Measurements from ENCODE around the gene WDR33. TPM values are rescaled to one million over a fixed set of nuclear protein-coding genes. Genes with fewer than 3 reads are reported as not detected.

WDR33 gene
- total RNA-seq, 1 donor from 2014 or later: 81.0 TPM

DNA sequence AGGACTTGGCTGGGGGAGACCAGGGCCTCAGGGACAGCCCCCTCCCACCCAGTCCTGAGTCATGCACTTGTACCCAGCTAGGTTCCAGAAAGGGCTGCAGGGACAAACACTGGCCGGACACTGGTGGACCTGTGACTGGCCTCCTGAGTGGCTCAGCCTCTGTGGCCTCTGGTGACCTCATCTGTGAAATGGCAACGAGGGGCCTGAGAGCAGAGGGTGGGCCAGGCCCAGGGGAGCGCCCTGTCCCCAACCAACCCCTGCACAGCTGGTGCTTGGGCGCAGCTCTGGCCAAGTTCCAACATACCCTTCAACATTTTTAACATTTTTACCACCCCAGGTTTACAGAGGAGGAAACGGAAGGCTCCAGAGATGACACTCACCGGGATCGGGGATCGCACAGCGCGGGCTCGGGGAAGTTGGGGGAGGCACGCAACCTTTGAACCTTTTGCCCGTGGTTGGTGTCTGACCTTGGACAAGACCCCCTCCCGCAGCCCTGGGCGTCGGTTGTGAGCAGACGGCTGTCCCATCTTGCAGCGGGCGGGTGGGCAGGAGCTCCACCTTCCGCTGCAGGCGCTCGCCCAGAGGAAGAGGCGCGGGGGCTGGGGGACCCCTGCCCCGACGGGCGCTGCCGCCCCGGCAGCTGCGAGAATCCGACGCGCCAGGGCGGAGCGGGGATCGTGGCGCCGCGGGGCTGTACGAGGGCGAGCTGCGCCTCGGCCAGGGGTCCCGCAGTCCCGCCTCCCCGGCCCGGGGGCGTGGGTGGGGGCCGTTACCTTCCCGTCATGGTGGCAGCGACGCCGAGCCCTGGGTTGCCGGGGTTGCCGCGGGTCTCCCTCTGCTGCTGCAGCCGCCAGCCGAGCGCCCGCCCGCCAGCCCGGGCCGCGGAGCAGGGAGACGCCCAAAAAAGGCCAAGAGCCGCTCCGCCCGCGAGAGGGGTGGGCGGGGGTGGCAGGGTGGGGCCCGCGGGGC, 136.4 kb downstream of the WDR33 start:
- peaks cover 10% of the 10 kb centered on the region for H3K4me1 Mint-ChIP-seq (ENCODE audit: low read depth)
- no peak for DNase-seq (ENCODE audit: low spot score)
- no peaks in the 10 kb centered on the region for H3K9me3 Mint-ChIP-seq
- no peak overlapping the region for H3K27ac Mint-ChIP-seq
- intact Hi-C loops (cut with micrococcal nuclease): no loop called here
- no peaks in the 10 kb centered on the region for H3K36me3 Mint-ChIP-seq (ENCODE audit: low read depth)
- peaks cover 62% of the 10 kb centered on the region for H3K27me3 Mint-ChIP-seq (ENCODE audit: insufficient read depth)
- peak overlapping the region; percentile 72 for H3K4me3 Mint-ChIP-seq

DNA sequence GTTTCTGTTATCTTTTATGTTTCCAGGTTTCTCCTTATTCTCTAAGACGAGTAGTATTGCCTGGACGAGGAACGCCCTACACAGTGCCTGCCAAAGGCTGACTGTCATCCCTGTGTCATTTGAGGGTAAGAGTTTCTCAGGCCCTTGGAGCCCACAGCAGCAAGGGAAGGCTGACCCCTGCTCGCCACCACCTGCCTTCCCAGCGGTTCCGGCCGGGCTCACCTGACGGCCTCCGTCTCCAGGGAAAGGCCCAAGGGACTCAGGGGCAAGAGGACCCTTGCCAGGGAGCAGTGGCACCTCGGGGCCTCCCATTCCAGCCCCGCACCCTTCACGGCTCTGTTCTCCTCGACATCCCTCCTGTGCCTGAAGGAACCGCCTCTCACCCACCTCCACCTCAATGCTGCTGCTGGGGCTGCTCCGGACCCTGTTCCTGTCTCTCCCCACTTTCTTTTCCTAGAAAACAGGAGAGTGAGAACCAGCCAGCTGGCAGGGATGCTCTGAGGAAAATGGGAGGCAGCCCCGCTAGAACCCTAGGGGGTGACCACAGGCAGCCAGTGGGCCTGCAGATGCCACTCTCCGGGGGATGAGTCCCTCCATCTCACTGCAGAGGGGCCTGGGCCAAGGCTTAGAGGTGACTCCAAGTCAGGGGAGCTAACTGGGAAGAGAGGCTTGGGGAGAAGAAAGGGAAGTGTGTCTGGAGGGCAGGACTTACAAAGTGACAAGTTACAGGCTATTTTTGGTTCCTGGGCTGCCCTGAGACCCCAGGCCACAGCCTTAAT, 137.5 kb downstream of the WDR33 start:
- no peak for DNase-seq (ENCODE audit: low spot score)
- no peaks in the 10 kb centered on the region for H3K9me3 Mint-ChIP-seq
- H3K27ac Mint-ChIP-seq: no peak overlapping the region
- H3K27me3 Mint-ChIP-seq (ENCODE audit: insufficient read depth): peaks cover 64% of the 10 kb centered on the region
- intact Hi-C loops (cut with micrococcal nuclease): no loop called here
- H3K4me1 Mint-ChIP-seq (ENCODE audit: low read depth): peaks cover 10% of the 10 kb centered on the region
- H3K4me3 Mint-ChIP-seq: peak overlapping the region; percentile 31
- H3K36me3 Mint-ChIP-seq (ENCODE audit: low read depth): no peaks in the 10 kb centered on the region

DNA sequence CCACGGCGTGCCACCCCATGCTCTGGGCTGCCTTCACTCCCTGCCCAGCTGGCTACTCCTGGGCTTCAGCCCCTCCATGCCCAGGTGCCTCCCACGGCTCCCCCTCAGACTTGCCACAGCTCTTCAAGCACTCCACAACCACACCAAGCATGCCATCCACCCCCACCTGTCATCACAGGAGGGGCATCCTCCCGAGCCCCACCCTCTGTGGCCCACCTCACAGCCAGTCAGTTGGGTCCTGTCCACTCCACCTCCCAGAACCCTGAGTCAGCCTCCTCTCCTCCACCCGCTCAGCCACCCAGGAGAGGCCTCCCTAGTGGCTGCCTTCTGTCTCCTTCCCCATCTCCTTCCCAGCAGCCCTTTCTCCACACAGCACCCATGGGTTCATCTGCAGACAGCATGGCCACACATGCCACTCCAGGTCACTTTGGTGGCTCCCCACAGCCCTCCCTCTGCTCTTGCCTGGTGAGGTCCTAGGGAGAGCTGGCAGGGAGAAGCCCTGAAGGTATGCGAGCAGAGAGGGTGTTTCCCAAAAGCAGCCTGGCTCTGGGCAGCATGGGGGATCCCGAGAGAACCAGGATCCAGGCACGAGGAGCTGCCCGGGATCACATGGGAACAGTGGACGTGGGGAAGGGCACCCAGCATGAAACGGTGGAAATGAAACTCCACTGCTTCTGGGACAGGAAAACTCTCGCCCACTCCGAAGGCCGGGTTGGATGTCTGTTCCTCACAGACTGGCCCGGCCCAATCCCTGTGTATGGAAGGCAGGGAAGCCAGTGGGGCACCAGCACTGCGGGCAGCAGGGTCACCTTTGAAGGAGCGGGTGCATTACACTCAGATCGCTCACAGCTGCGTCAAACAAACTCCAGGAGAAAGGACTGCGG, 138.4 kb downstream of the WDR33 start:
- intact Hi-C loops (cut with micrococcal nuclease): no loop called here
- Mint-ChIP-seq H3K27me3 (ENCODE audit: insufficient read depth) (peaks cover 64% of the 10 kb centered on the region), H3K27ac (no peak overlapping the region)

DNA sequence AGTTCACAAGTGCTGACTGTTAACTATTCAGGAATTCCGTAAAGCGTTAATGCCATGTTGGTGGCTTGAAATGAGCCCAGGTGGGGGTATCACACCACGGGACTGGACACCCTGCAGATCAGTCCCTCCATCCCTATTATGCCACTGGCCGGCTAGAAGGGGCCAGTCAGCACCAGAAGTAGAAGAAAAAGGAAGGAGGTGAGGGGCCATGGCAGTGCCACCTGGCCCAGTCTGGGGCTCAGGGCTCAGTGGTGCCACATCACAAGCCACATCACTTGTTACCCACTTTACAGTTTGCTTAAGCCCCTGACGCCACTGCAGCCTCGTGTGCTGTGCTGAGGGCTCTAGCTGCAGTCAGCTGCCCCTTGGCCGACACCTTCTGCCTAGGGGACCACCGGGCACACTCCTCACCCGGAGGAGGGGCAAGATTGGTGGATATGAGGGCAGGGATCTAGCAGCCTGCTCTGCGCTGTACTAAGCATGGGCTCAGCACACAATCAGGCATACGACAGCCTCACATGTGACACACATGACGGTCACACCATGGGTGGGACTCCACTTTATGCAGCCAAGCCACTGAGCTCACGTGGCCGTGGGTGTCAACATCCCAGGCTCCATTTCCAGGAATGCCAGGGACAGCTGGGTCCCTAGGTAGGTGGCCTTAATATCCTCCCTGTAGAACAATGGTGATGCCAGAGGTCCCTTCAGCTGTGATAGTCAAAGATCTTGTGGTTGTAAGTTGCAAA, 139.2 kb downstream of the WDR33 start:
- Mint-ChIP-seq H3K9me3 (no peaks in the 10 kb centered on the region), H3K36me3 (ENCODE audit: low read depth) (no peaks in the 10 kb centered on the region), H3K27ac (no peak overlapping the region), H3K4me1 (ENCODE audit: low read depth) (peaks cover 10% of the 10 kb centered on the region), H3K27me3 (ENCODE audit: insufficient read depth) (peaks cover 61% of the 10 kb centered on the region), H3K4me3 (no peak overlapping the region)
- intact Hi-C loops (cut with micrococcal nuclease): no loop called here
- no peak for DNase-seq (ENCODE audit: low spot score)

More for the DNA sequence above, 138.4 kb downstream of the WDR33 start:
- no peaks in the 10 kb centered on the region for H3K9me3 Mint-ChIP-seq
- H3K4me1 Mint-ChIP-seq (ENCODE audit: low read depth): peaks cover 10% of the 10 kb centered on the region
- H3K36me3 Mint-ChIP-seq (ENCODE audit: low read depth): no peaks in the 10 kb centered on the region
- no peak for DNase-seq (ENCODE audit: low spot score)
- no peak overlapping the region for H3K4me3 Mint-ChIP-seq

DNA sequence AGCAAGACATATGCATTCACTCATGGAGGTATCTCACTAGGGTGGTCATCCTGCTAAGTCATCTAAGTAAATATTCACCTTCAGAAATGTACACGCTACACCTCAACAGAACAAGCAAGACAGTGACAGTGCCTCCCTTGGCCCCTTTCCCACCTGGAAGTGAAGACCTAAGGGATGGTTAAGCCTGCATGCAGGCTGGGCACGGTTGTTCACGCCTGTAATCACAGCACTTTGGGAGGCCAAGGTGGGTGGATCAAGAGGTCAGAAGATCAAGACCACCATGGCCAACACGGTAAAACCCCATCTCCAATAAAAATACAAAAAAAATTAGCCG, 140.0 kb downstream of the WDR33 start:
- Mint-ChIP-seq H3K27me3 (ENCODE audit: insufficient read depth) (peaks cover 60% of the 10 kb centered on the region), H3K9me3 (no peaks in the 10 kb centered on the region)
- intact Hi-C loops (cut with micrococcal nuclease): no loop called here

DNA sequence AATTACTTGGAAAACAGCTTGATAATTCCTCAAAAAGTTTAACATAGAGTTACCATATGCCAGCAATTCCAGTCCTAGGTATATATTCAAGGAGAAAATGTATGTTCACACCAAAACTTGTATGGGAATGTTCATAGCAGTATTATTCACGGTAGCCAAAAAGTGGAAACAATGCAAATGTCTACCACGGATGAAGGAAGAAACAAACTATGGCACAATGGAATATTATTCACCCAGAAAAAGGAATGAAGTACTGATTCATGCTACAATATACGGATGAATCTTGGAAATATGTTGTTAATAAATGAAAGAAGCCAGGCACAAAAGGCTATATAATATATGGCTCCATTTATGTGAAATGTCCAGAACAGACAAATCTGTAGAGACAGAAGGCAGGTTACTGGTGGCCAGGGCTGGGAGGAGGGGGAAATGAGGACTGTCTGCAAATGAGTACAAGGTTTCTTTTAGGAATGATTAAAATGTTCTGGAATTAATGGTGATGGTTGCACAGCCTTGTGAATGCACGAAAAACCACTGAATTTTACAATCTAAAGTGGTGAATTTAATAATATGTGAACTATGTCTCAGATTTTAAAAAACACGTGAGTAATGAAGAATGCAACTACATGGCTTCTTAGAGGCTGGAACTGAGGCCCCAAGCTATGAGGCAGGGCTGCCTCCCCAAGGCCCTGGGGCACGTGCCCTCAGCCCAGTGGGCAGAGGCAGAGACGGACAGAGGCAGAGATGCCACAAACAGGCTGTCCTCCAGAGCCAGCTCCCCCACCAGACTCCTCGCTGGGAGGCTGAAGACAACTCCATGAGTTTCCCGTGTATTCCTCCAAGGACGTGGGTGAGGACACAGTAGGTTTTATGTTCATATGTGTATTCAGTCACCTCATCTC, 140.7 kb downstream of the WDR33 start:
- intact Hi-C loops (cut with micrococcal nuclease): no loop called here
- Mint-ChIP-seq H3K27me3 (ENCODE audit: insufficient read depth) (peaks cover 61% of the 10 kb centered on the region), H3K4me1 (ENCODE audit: low read depth) (peaks cover 5% of the 10 kb centered on the region), H3K27ac (no peak overlapping the region), H3K36me3 (ENCODE audit: low read depth) (no peaks in the 10 kb centered on the region), H3K9me3 (no peaks in the 10 kb centered on the region), H3K4me3 (no peak overlapping the region)
- DNase-seq (ENCODE audit: low spot score): no peak

More for the DNA sequence above, 140.0 kb downstream of the WDR33 start:
- Mint-ChIP-seq H3K4me1 (ENCODE audit: low read depth) (peaks cover 8% of the 10 kb centered on the region), H3K4me3 (no peak overlapping the region), H3K36me3 (ENCODE audit: low read depth) (no peaks in the 10 kb centered on the region), H3K27ac (no peak overlapping the region)
- DNase-seq (ENCODE audit: low spot score): no peak

DNA sequence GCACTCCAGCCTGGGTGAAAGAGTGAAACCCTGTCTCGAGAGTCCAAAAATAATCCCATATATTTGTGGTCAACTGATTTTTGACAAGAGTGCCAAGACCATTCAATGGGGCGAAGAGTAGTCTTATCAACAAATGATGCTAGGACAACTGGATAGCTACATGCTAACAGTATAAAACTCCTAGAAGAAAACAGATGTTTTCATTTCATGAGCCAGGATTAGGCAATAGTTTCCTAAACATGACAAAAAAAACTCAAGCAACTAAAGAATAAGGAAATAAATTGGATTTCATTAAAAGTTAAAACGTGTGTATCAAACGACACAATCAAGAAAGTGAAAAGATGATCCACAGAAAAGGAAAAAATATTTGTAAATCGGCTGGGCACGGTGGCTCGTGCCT, 141.9 kb downstream of the WDR33 start:
- no peak for DNase-seq (ENCODE audit: low spot score)
- H3K9me3 Mint-ChIP-seq: no peaks in the 10 kb centered on the region
- intact Hi-C loops (cut with micrococcal nuclease): no loop called here
- H3K4me1 Mint-ChIP-seq (ENCODE audit: low read depth): no peaks in the 10 kb centered on the region
- H3K27ac Mint-ChIP-seq: no peak overlapping the region
- peaks cover 66% of the 10 kb centered on the region for H3K27me3 Mint-ChIP-seq (ENCODE audit: insufficient read depth)
- no peak overlapping the region for H3K4me3 Mint-ChIP-seq
- H3K36me3 Mint-ChIP-seq (ENCODE audit: low read depth): no peaks in the 10 kb centered on the region

DNA sequence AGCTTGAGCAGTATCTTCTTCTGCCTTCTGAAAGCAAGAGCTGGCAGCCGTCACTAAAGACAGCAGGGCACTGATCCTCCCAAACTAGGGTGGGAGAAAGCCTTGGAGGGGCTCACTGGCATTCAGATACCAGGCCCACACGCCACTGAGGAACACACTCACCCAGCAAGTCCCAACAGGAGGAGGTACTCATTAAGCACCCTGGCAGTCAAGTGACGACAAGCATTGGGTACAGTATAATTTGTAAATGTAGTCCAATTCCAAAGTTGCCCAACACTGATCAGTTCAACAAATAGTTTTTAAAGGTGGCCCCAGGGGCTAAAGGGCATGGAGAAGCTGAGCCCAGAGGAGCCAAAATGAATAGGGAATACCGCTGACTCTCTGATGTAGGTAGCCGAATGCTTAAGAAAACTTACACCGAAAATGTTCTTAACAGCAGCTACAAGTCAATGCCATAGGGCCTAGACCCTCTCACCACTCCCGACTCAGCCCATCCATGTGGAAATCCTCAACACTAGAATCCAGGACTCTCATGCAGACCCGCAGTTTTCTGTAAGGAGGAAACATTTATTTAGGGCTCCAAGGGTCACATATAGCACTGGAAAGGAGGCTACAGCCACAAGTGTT, 145.6 kb downstream of the WDR33 start:
- no peaks in the 10 kb centered on the region for H3K36me3 Mint-ChIP-seq (ENCODE audit: low read depth)
- intact Hi-C loops (cut with micrococcal nuclease): no loop called here
- H3K27ac Mint-ChIP-seq: no peak overlapping the region
- peaks cover 66% of the 10 kb centered on the region for H3K27me3 Mint-ChIP-seq (ENCODE audit: insufficient read depth)
- no peak overlapping the region for H3K4me3 Mint-ChIP-seq
- no peaks in the 10 kb centered on the region for H3K4me1 Mint-ChIP-seq (ENCODE audit: low read depth)
- DNase-seq (ENCODE audit: low spot score): no peak
- H3K9me3 Mint-ChIP-seq: no peaks in the 10 kb centered on the region

DNA sequence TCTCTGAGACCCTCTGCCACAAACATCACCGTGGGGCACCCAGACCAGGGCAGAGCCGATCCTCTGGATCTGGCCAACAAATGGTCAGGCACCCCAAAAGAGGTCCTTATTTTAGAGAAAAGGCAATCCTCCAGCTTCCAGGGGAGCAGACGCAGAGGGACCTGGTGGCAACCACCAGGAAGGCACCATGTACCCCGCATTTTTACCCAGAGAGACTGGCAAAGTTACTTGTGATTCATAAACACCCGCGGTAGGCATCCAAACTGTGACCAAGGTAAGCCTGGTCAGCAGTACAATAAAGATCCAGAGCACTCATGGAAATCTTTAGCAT, 146.1 kb downstream of the WDR33 start:
- intact Hi-C loops (cut with micrococcal nuclease): no loop called here
- no peaks in the 10 kb centered on the region for H3K36me3 Mint-ChIP-seq (ENCODE audit: low read depth)
- no peaks in the 10 kb centered on the region for H3K4me1 Mint-ChIP-seq (ENCODE audit: low read depth)
- DNase-seq (ENCODE audit: low spot score): no peak
- no peak overlapping the region for H3K4me3 Mint-ChIP-seq
- H3K27ac Mint-ChIP-seq: no peak overlapping the region
- no peaks in the 10 kb centered on the region for H3K9me3 Mint-ChIP-seq
- H3K27me3 Mint-ChIP-seq (ENCODE audit: insufficient read depth): peaks cover 61% of the 10 kb centered on the region

DNA sequence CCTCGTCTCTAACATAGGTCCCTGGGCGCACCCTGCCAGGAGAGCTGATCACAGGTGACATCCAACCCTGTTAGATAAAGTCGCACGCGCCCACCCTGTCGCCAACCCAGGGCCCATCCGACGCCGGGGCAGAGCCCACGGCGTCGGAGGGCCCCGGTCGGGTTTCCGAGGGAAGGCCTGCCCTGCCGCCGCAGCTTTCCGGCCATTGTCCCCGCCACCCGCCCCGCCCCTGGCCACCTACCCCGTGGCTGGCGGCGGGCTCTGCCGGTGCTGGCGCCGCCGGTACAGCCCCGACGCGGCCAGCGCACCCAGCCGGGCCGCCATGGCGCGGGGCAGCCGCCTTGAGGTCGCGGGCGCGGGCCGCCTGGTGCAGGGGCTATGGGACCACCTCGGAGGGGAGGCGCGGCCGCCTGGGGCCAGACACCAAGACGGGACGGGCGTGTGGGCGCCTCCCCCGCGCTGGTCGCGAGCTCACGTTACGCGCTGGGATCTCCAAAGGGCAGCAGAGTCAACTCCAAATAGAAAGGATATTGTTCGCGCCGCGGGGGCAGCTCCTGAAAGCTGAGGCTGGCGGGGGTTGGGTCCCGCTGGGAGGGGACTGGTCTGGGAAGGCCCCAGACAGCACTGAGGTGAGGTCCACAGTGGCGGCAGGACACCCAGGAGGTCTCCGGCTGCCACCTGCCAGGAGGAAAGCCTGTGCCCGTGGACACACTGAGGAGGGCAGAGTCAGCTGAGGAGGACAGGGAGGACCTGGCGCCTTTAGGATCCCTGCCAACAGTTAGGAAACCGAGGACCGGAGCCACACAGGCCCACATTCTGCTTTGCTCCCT, 146.7 kb downstream of the WDR33 start:
- intact Hi-C loops (cut with micrococcal nuclease): no loop called here
- no peak overlapping the region for H3K27ac Mint-ChIP-seq
- peaks cover 56% of the 10 kb centered on the region for H3K27me3 Mint-ChIP-seq (ENCODE audit: insufficient read depth)

More for the DNA sequence above, 146.7 kb downstream of the WDR33 start:
- DNase-seq (ENCODE audit: low spot score): no peak
- Mint-ChIP-seq H3K36me3 (ENCODE audit: low read depth) (no peaks in the 10 kb centered on the region), H3K4me3 (no peak overlapping the region), H3K4me1 (ENCODE audit: low read depth) (no peaks in the 10 kb centered on the region), H3K9me3 (no peaks in the 10 kb centered on the region)
